GM12878 (cell line): ENCODE results near the gene GNB5. TPM values are rescaled to one million over a fixed set of nuclear protein-coding genes. Genes with fewer than 3 reads are reported as not detected.

Experiments
- ATAC-seq: fragments of 200-7000 bp; cut with Tn5 transposase; 3 replicates; pipeline ENCODE4 v1.9.1; 2020; ENCODE audit warnings: mild to moderate bottlenecking, moderate library complexity
- BruUV-seq: library from RNA; stranded (reverse); fragments of 400-500 nt; replicated peaks from 2 replicates; lab custom pipeline; 2021; lab: Mats Ljungman, UMichigan
- CTCF ChIA-PET: fragments of 300-600 bp; sonication (Branson Sonifier 250); formaldehyde crosslinking; extraction: SDS; loops from one replicate; lab custom pipeline; 2021; ENCODE audit warnings: inconsistent platforms; lab: Yijun Ruan, JAX
- POLR2A ChIA-PET: fragments of 350-600 bp; formaldehyde crosslinking; extraction: SDS; loops from one replicate; lab custom pipeline; 2021; ENCODE audit warnings: inconsistent platforms; lab: Charles Lee
- RAD21 ChIA-PET: fragments of 300-600 bp; sonication (Branson Sonifier 250); formaldehyde crosslinking; loops from one replicate; lab custom pipeline; 2023; ENCODE audit warnings: antibody characterized with exemption; ENCODE audit not compliant: unreplicated experiment; lab: Charles Lee
- SMC1A ChIA-PET: fragments of 300-600 bp; sonication (Branson Sonifier 250); formaldehyde crosslinking; loops from one replicate; lab custom pipeline; 2023; ENCODE audit not compliant: unreplicated experiment, uncharacterized antibody; lab: Charles Lee
- DNase-seq: peaks from one replicate; pipeline ENCODE4 v3.0.0-alpha.2; 2011; ENCODE audit warnings: low read depth, low spot score
- FAIRE-seq: peaks from 3 replicates; lab custom pipeline; 2011; peaks lifted over from hg19 to GRCh38; lab: Jason Lieb, UNC
- H2AFZ ChIP-seq: 2 replicates; pipeline ENCODE4 v1.6.0; 2011; ENCODE audit warnings: low read depth, low read length, control low read depth; ENCODE audit not compliant: control insufficient read depth
- H3K27ac ChIP-seq: 2 replicates; pipeline ENCODE4 v1.5.1; 2011; ENCODE audit warnings: control low read depth; ENCODE audit not compliant: control insufficient read depth, insufficient read depth
- H3K27me3 ChIP-seq, 2 experiments: replicated peaks in 1 of 2; 2 replicates each; pipeline versions ENCODE4 v1.6.0 to v1.6.1; 2011; ENCODE audit warnings: low read length in 1 of 2; ENCODE audit not compliant: control insufficient read depth in 2 of 2, insufficient read depth in 2 of 2
- H3K36me3 ChIP-seq, 2 experiments: 2 replicates each; pipeline ENCODE4 v1.5.1; 2011; ENCODE audit warnings: low read length in 1 of 2; ENCODE audit not compliant: control insufficient read depth in 2 of 2, insufficient read depth in 2 of 2
- H3K4me1 ChIP-seq: 2 replicates; pipeline ENCODE4 v1.6.1; 2011; ENCODE audit warnings: mild to moderate bottlenecking, low read length, moderate library complexity, mixed read lengths; ENCODE audit not compliant: control insufficient read depth, insufficient read depth
- H3K4me2 ChIP-seq: 2 replicates; pipeline ENCODE4 v1.6.0; 2011; ENCODE audit warnings: control low read depth; ENCODE audit not compliant: control insufficient read depth, insufficient read depth
- H3K4me3 ChIP-seq: fragments of 200-600 bp; sonication (generic); 2 replicates; pipeline ENCODE4 v1.5.1; 2016
- H3K79me2 ChIP-seq: 2 replicates; pipeline ENCODE4 v1.6.0; 2011; ENCODE audit warnings: low read length; ENCODE audit not compliant: control insufficient read depth, insufficient read depth
- H3K9ac ChIP-seq: 2 replicates; pipeline ENCODE4 v1.8.0; 2011; ENCODE audit warnings: low read length, control low read depth, mixed read lengths; ENCODE audit not compliant: control insufficient read depth, insufficient read depth
- H3K9me3 ChIP-seq: replicated peaks from 3 replicates; pipeline ENCODE4 v1.5.1; 2011; ENCODE audit warnings: mild to moderate bottlenecking, low read length; ENCODE audit not compliant: control insufficient read depth, insufficient read depth
- H4K20me1 ChIP-seq: 2 replicates; pipeline ENCODE4 v1.6.0; 2011; ENCODE audit not compliant: control insufficient read depth, insufficient read depth
- BCL11A ChIP-seq: IDR thresholded peaks from 2 replicates; pipeline ENCODE4 v1.6.1; 2011; ENCODE audit warnings: low read depth, low read length
- BHLHE40 ChIP-seq, 2 experiments: fragments of 450-650 bp in 1 of 2; IDR thresholded peaks; 2 replicates each; pipeline ENCODE4 v1.6.1; 2011 to 2017; ENCODE audit warnings: low read depth in 2 of 2, borderline replicate concordance in 1 of 2, improper control_type of control experiment in 1 of 2, low read length in 1 of 2, mild to moderate bottlenecking in 1 of 2
- FOXM1 ChIP-seq: IDR thresholded peaks from 2 replicates; pipeline ENCODE4 v1.6.1; 2012; ENCODE audit warnings: low read depth, mild to moderate bottlenecking, inconsistent platforms, low read length, moderate library complexity
- IRF4 ChIP-seq: IDR thresholded peaks from 2 replicates; pipeline ENCODE4 v1.6.1; 2011; ENCODE audit warnings: low read depth, low read length
- JUNB ChIP-seq: IDR thresholded peaks from 2 replicates; pipeline ENCODE4 v1.6.1; 2016; ENCODE audit warnings: antibody characterized with exemption, mild to moderate bottlenecking
- KAT2A ChIP-seq: conservative IDR thresholded peaks from 2 replicates; pipeline ENCODE4 v1.6.1; 2011; ENCODE audit warnings: low read depth, low read length; ENCODE audit not compliant: control insufficient read depth
- MAX ChIP-seq: IDR thresholded peaks from 2 replicates; pipeline ENCODE4 v1.6.1; 2012; ENCODE audit warnings: low read depth, low read length, improper control_type of control experiment
- MLLT1 ChIP-seq: fragments of 450-650 bp; IDR thresholded peaks from 2 replicates; pipeline ENCODE4 v1.6.1; 2016; ENCODE audit warnings: mild to moderate bottlenecking
- MTA2 ChIP-seq: fragments of 450-650 bp; IDR thresholded peaks from 2 replicates; pipeline ENCODE4 v1.6.1; 2016; ENCODE audit warnings: low read depth, mild to moderate bottlenecking, moderate library complexity
- NR2C1 ChIP-seq: fragments of 450-650 bp; IDR thresholded peaks from 2 replicates; pipeline ENCODE4 v1.6.1; 2017; ENCODE audit warnings: antibody characterized with exemption, mild to moderate bottlenecking, moderate library complexity
- NR2C2 ChIP-seq: IDR thresholded peaks from 2 replicates; pipeline ENCODE4 v1.6.1; 2011; ENCODE audit warnings: borderline replicate concordance, low read depth; ENCODE audit not compliant: control insufficient read depth, insufficient read length
- SMC3 ChIP-seq: IDR thresholded peaks from 2 replicates; pipeline ENCODE4 v1.6.1; 2011; ENCODE audit warnings: low read length, improper control_type of control experiment, borderline replicate concordance
- SREBF2 ChIP-seq: IDR thresholded peaks from 2 replicates; pipeline ENCODE4 v1.6.1; 2012; ENCODE audit warnings: mild to moderate bottlenecking, low read length
- SUZ12 ChIP-seq: fragments of 200-600 bp; sonication (generic); IDR thresholded peaks from one replicate; pipeline ENCODE4 v1.6.1; 2018; ENCODE audit warnings: antibody characterized with exemption, mild to moderate bottlenecking; ENCODE audit not compliant: unreplicated experiment
- TBL1XR1 ChIP-seq: IDR thresholded peaks from 2 replicates; pipeline ENCODE4 v1.6.1; 2012; ENCODE audit warnings: low read depth, low read length, improper control_type of control experiment
- ZNF384 ChIP-seq: IDR thresholded peaks from 2 replicates; pipeline ENCODE4 v1.6.1; 2012; ENCODE audit warnings: low read depth, mild to moderate bottlenecking, low read length, improper control_type of control experiment, borderline replicate concordance
- ZNF592 ChIP-seq: fragments of 450-650 bp; IDR thresholded peaks from 2 replicates; pipeline ENCODE4 v1.6.1; 2017; ENCODE audit warnings: mild to moderate bottlenecking, moderate library complexity
- WGBS: methylation state at CpG from one replicate; pipeline ENCODE4 v1.1.6; 2016; ENCODE audit warnings: low lambda C conversion rate; ENCODE audit not compliant: insufficient replicate concordance, insufficient coverage; ENCODE audit errors: missing lambda C conversion rate; 5-methylcytosine and 5-hydroxymethylcytosine counted together
- in situ Hi-C: fragments of 300-500 bp; cut with MboI; formaldehyde crosslinking; loops from 9 replicates; pipeline ENCODE4 v1.14.3; 2018; ENCODE audit warnings: mixed read lengths
- intact Hi-C: fragments of 100-400 bp; cut with micrococcal nuclease; formaldehyde crosslinking; loops from one replicate; pipeline ENCODE4 v1.14.2; 2022; ENCODE audit not compliant: unreplicated experiment
- polyA plus RNA-seq, 11 experiments: library from polyadenylated mRNA; depleted of rRNA in 4 of 11; unstranded in 6 of 11; stranded (reverse) in 5 of 11; fragments of >200 nt; fragmentation: Nextera tagmentation in 4 of 11; fragmentation: Illumina TruSeq in 1 of 11; extraction: Ambion mirVana in 4 of 11; extraction: Trizol in 1 of 11; gene quantifications; 1 replicate in 1 of 11; 2 replicates in 10 of 11; pipeline versions ENCODE4 v1.2.1 to v1.2.3, GENCODE V29; 2011 to 2016; ENCODE audit warnings: inconsistent platforms in 2 of 11, missing spikeins in 2 of 11, low read depth in 1 of 11
- total RNA-seq, 4 experiments: library from RNA; depleted of rRNA in 3 of 4; stranded (reverse); fragments of >200 nt in 3 of 4; fragmentation: Illumina TruSeq in 1 of 4; extraction: Trizol in 1 of 4; gene quantifications; 2 replicates each; pipeline versions ENCODE4 v1.2.1 to v1.2.3, GENCODE V29; 2013 to 2021

The GNB5 gene
- total and polyA plus RNA-seq, 10 of the 15 experiments (the other 5 are each of a cell fraction or from before 2014, with no cell fraction given), result 2.4 to 25.9 (median 15.2) TPM

- TF ChIP-seq SMC3, result no peak
- no peak for TF ChIP-seq ZNF384
- TF ChIP-seq KAT2A, result no peak
These were observed 29.9 kb upstream of the GNB5 start (continued) for GRCh38 chr15:52220937-52221660.

- DNase-seq, result no peak
- CTCF ChIA-PET, result interaction anchor here (0.7 to 13.5 kb wide), 10 partner anchors 8 to 515 kb away, joined by 3 to 235 read pairs (median 5); partner anchors contain the start of gene GNB5
- intact Hi-C loops, result loop anchor here (5.0 kb wide), 1 partner anchor 238 kb away; no protein-coding TSS in a partner anchor
- Histone ChIP-seq H3K9ac (no peak overlapping the region), H3K4me3 (no peak overlapping the region), H3K27me3 (no peaks in the 10 kb centered on the region), H3K4me1 (peaks cover 26% of the 10 kb centered on the region), H4K20me1 (no peaks in the 10 kb centered on the region), H3K27ac (peak overlapping the region; percentile 37; the same call in 1 of the 2 replicates), H3K4me2 (no peak overlapping the region), H3K36me3 (no peaks in the 10 kb centered on the region), H3K79me2 (no peaks in the 10 kb centered on the region), H3K9me3 (no peaks in the 10 kb centered on the region), H2AFZ (no peak overlapping the region)
- in situ Hi-C loops, result no loop called here
- SMC1A ChIA-PET, result interaction anchor here (0.7 to 7.4 kb wide), 10 partner anchors 9 to 515 kb away, joined by 3 to 80 read pairs (median 4); no protein-coding TSS in a partner anchor
- ATAC-seq, result no peak
- BruUV-seq, result no TSS peak
- RAD21 ChIA-PET, result interaction anchor here (1.2 to 2.7 kb wide), 5 partner anchors 12 to 143 kb away, joined by 3 to 13 read pairs (median 4); no protein-coding TSS in a partner anchor
- no peak for FAIRE-seq
- POLR2A ChIA-PET, result no interaction called here
- 92% methylated on average over 6 of the region's 6 CpGs for WGBS
- TF ChIP-seq SREBF2 (no peak), FOXM1 (no peak), BCL11A (no peak), SUZ12 (no peak), NR2C1 (no peak), ZNF592 (no peak), BHLHE40 (IDR thresholded peaks at IDR 0.05; ENCODE audit: borderline replicate concordance in 1 of 2, low read depth in 2 of 2, low read length in 1 of 2) (no peak), JUNB (no peak), TBL1XR1 (no peak), MLLT1 (no peak), MAX (no peak), NR2C2 (no peak), IRF4 (no peak), MTA2 (no peak)
These were observed 29.1 kb upstream of the GNB5 start for GRCh38 chr15:52220251-52220650.
